Stimulated activated CD4-positive, alpha-beta T cell treated with anti-CD3 and anti-CD28 coated beads, Interleukin-2, amount 100 ng/mL, for 4 hours (primary cell): ENCODE results near the gene RPS18.

Source experiments
- DNase-seq: peaks from one replicate; pipeline ENCODE4 v3.0.0-alpha.2; 2020; ENCODE audit warnings: low read depth

RPS18 gene

DNA sequence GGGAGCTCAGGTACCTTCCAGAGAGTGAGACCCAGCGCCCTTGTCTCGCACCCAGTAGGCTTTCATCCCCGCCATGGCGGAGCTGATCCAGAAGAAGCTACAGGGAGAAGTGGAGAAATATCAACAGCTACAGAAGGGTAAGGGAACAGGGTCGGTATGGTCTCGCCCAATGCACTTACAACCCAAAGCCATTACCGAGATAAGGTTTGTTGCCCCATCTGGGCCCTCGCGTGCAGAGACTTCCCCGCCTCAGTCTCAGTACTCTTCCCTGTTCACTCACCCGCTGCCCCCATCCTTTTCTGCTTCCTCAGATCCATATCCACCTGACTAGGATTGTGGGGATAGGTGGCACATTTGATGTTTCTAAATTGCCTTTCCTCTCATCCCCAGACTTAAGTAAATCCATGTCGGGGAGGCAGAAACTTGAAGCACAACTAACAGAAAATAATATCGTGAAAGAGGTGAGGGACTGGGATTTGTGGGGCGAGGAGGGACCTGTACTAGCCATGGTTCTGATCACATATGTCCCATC, 18.0 kb downstream of the RPS18 start:
- DNase-seq: no peak

DNA sequence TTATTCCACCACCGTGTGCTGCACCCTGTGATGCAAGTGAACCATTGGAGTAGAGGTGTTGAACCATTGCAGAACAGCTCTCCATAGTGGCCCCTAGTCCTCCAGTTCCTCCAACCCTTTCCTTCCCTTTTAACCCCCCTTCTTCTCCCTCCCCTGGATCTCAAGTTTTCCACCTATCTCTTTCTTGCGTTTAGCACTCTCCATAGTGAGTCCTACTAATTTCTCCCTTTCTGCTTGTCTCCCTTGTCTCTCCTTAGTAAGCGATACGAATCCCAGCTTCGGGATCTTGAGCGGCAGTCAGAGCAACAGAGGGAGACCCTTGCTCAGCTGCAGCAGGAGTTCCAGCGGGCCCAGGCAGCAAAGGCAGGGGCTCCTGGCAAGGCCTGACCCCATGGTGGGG, 18.6 kb downstream of the RPS18 start:
- no peak for DNase-seq

DNA sequence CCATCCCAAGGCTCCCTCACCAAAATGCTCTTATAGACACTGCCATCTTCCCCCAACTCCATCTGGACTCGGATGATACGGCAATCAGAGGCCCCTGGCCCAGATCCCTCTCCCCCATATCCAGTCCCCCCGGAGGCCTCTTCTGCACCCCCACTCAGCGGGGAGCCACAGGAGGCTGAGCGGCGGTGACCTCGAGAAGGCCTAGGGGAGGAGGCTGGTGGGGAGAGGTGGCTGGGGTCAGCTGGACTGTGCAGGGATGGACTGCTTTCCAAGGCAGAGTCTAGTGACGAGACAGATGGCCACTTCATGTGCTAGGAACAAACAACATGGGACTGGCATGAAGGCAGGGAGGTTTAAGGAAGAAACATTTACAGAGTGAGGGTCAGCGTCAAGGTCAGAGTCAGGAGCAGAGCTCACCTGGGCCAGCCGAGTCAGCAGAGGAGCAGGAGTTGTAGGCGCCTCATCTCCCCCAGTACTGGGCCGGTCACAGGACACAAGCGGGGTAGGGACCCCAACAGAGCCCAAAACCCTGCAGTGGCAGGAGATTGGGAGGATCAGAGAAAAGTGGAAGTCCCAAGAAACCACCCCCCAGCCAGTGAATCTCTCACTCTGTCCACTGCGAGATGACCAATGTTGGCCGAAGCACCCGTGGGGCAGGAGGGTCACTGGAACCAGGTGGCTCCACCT, 21.3 kb downstream of the RPS18 start:
- no peak for DNase-seq

DNA sequence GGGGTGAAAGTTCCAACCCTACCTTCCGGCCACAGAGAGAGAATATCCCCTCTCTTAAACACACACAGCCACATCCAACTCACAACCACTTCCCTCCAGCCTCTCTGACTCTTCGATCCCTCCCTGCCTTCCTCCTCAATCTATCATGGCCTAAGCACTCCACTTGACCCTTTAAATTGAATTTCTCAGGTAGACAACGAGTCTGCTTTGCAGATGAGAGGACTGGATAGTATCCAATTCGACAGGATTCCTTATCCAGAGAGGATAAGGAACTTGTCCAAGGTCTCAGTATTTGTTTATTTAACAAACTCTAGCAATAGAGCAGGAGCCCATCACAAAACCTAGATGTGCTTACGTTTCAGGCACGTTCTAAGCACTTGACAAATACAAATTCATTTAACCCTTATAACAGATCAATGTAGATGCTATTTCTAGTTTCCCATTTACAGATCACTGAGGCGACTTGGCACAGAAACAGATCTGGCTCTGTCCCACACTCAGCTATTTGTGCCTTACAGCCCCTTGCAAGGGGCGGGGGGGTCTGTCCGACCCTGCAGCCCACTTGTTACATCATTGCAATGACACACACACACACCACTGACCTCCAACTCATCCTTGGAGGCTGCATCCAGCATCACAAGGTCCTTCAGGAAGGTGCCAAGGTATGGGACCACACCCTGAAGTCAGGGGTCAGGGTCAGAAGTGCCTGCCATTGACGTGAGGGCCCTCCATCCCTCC, 22.4 kb downstream of the RPS18 start:
- no peak for DNase-seq

DNA sequence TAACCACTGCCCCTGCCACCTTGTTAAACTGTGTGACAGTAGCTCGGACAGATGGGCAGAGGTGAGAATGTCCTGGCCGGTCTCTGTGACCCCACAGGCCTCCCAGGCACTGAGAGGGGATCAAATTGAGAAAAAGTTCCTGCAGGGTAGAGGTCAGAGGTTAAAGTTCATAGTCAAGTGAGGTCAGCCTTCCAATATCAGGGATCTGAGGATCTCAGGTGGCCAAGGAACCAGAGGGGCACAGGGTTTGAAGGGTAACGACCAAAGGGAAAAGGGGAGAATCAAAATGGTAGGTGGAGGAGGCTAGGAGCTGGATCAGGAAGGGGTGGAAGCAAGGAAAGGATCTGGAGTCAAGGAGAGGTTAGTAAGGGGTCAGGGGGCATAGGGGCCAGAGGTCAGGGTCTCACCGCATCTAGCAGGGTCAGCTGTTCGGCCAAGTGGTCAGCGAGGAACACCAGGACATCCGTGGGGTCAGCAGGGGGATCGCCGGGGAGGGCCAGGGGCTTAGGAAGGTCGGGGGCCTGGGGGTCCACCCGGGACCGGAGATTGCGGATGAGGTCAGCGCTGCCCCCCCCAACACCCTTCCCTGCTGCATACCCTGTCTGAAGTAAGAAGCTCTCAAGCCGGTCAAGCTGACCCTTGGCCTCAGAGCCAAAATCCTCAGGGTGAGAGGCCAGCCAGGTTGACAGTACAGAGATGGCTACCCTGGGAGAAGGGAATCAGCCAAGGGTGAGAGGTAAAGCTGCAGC, 23.9 kb downstream of the RPS18 start:
- DNase-seq: no peak

DNA sequence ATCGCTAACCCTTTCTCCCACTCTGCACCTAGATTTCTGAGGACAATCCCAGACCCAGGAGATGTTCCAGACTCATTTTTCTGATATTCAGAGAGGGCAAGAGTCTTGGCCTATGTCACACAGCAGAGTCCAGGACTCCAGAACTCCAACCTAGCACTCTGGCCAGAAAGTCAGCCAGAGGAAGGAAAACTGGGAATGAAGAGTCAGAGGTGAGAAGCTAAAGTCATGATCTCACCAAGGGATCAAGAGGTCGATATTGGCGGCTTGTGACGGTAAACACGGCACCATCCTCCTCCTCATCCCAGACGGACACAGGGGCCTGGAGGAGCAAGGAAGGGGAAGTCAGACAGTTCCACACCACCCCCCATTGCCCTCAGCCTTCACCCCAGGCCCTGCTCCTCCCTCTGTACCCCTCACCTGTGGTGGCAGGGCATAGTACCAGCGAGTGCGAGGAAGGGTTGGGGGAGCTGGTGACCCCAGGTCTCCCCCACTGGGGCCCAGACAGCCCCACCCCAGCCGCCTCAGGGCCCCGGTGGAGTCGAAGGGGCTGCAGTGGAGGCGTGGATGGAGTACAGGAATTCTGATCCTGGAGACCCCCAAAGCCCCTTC, 25.0 kb downstream of the RPS18 start:
- no peak for DNase-seq

DNA sequence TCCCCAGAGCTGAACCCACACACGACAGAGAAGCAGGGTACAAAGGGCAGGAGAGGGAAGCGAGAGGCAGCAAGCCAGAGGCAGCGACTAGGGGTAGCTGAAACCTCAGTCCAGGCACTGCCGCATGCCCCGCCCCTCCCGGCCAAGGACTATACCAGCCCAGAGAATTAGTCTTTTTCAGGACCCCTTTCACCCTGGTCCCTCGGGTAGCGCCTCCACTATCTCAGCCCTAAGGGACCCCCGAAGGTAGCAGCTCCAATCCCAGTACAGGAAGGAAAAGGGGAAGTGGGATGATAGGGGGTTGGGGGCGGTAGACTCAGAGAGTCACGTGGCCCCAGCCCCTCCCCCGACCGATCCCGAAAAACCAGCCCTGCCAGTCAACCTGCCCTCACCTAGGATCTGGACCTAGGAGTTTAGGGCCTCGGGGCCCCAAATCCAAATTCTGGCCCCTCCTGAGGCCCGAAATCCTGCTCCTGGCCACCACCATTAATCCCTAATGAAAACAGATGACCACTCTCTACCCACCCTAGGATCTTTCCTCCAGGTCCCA, 25.6 kb downstream of the RPS18 start:
- no peak for DNase-seq

DNA sequence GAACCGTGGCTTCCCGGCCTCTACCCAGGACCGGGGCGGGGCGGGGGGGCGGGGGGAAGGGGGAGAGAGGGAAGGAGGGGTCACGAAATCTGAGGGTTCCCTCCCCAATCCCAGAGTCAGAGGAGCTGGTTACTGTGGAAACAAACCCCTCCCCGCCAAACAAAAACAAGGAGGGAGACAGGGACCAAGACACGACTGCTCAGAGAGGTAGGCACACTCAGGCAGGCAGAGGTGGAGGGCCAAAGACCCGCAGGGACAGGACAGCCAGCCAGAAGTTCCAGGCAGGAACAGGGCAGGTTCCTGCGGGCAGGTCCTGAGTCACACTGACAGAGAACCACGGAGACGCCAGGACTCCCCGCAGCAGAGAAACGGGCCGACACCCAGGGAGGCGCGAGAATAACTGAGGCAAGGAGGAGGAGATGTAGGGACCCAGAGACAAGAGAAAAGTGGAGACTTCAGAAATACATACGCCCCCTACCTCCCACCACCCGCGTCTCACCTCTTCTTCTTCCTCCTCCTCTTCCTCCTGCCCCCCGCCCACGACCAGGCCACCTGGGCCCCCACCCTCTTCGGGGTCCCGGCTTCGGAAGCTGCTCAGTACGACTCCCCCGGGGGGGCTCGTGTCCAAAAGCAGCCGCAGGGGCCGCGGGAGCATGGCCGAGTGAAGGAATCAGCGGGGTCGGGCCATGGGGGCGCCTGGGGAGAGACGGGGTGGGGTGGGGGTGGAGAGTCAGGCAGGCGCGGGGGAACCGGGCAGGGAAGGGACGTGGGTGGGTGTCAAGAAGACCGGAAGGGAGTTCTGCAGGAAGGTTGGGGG, 26.3 kb downstream of the RPS18 start:
- DNase-seq: no peak

DNA sequence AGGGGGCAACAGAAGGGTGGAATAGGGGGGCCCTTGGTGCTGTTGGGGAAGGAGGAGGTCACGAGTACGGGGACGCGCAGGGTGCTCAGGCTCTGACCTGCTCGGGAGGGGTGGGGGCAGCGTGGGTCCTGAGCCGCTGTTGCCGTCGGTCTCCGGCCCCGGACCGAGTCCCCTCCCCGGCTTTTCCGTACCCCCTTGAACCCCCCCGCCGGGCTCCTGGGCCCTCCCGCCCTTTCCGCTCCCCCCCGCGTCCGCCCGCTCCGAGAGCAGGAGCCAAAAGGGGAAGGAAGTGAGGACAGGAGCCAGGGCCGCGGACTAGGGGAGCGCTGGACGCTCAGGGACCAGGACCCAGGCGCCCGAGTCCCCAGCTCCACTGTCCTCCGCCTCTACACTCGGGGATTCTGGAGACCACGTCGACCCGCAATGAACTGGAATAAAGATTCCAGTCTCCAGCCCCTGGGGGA, 26.9 kb downstream of the RPS18 start, which contains the start of gene RGL2:
RGL2 (minus strand) TSS at position 170 of the 464 bp plus-strand sequence. CDS start 332 bp downstream, outside the sequence.
- no peak for DNase-seq

DNA sequence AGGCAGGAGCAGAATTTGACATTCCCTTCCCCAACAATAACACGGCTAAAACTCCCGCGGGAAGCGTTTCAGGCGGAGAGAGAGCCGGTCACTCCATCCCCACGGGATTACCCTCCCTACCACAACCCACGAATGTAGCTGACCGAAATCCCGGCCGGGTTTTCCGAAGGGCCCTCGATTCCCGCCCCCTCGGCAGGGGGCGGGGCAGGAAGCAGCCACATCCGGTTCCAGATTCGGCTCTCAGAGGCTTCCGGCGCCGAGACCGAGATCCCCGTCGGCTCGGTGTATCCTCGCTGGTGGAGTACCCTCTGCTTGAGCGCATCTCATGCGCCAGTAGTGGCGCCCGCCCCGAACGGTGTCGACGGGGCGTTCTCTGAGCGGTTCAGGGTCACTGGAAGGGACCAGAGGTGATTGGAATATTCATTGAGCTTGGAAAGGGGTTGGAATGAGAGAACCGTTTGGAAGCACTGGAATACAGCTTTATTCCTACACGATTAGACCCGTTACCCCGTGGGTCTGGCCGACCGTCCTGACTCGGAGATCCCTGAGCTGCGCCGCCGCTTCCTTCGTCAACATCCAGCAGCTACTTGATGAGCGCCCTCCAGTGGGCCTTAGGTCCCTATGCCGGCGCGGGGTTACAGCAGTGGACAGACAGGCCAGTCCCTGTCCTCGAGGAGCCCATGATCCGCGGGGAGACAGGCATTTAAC, 27.5 kb downstream of the RPS18 start:
- DNase-seq: peak; percentile 86

DNA sequence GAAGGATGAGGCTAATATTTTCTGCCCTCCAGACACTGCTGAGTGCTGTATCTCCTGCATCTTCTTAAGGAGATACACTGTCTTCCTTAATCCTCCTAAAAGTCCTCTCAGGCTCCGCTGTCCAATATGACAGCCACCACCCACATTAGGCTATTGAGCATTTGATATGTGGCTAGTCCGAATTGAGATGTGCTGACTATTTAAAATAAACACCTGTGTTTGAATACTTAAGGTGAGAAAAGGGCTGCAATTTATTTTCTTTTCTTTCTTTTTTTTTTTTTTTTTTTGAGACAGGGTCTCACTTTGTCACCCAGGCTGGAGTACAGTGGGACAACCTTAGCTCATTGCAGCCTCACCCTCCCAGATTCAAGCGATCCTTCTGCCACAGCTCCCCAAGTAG, 30.0 kb downstream of the RPS18 start:
- DNase-seq: no peak

DNA sequence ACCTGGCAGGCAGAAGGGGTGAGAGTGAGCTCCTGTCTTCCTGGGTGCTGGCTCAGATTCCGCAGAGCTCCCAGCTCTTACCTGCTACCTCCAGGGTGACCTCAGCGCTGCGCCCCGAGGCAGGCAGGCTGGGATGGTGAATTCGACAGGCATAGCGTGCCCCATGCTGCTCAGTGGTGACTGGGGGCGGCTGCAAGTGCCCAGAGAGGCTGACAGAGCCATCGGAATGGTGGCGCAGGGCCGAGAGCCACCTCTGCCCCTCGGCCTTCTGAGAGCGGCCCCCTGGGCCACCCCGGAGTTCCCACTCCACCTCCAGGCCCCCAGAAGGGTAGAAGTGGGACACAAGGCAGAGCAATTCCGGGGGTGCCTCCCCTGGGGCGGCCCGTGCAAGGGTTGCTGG, 32.3 kb downstream of the RPS18 start:
- DNase-seq: no peak

DNA sequence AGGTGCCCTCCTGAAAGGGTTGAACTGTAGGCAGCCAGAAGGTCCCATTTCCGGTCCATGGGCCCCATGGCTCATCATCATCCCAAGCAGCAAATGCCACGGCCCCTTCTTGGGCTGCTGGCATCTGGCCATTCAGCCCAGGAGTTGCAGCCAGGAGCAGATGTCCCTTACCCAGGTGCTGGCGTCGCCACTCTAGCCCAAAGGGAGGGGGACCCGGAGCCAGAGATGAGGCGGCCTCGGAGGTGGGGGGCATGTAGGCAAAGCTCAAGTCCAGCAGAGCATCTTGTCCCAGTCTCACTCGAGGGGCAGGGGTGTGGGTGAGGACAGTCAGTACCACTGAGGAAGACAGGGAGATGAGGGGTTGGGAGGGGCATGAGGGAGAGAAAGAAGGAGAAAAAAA, 33.2 kb downstream of the RPS18 start:
- no peak for DNase-seq

DNA sequence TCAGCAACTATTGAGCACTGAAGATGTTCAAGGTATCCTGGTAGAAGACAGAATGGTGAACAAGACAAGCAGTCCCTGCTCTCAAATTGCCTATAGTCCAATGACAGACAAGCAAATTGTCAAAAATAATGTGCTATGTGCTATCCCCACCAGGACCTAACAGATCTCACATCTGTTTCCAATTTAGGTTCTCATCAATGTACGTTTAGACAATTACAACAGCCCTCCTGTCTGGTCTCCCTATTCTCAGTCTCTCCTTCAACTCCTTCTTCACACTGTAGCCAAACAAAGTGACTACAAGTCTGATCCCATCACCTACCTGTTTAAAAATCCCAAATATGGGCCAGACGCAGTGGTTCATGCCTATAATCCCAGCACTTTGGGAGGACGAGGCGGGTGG, 34.5 kb downstream of the RPS18 start:
- no peak for DNase-seq

DNA sequence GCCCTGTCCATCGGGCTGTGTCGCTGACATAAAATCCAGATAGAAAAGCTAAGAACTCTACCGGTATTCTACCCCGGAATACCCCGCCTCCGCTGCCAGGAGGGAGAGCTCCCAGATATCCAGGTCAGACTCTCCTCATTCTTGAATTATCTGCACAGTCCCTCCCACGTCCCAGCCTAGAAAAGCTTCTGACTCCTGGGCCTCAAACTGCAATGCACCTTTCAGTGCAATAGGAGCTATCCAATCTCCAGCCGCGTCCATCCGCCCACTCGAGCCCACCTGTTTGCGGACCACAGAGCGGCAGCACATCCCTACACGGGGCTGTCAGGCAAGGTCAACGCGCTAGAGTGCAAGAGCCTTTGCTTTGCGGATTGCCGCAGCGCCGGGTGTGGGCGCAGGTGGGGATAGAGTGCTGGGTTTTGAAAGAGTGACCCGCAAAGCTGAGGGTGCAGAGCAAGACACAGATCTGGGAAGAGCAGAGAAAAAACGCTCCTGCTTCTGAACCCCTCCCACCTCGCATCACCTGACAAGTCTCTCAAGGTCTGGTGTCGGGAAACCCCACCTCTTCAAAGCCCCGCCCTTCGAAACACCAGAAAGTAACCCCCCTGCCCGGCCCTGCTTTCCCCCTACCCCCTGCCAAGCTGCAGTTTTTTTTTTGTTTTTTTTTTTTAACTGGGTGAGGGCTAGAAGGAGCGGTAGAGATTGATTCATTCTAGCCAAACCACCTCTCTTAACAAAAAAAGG, 40.7 kb downstream of the RPS18 start:
- DNase-seq: peak; percentile 84

DNA sequence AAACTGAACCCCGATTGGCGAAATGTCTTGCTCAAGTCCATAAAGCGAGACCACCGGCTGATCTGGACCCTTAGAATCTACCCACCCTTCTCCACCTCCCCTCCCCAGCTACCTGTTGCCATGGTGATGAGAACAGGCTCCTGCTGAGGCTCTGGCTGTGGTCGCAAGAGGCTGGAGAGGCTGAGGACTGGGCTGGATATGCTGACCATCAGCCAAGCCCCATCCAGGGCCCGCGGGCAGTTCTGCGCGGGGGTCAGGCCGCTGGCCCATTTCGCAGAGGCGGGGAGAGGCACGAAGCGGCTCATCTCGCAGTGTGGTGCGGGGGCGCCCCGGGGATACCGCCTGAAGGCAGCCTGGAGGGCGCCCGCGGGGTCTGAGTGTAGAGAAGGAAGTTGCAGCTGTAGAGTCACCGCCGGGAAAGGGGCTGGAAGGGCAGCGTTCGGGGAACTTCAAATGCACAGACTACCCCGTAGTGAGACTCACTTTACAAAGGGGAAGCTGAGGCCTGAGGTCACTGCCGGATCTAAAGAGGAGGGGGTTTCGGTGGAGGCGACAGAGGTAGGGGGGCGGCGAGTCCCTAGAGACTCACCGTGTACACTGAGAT, 41.3 kb downstream of the RPS18 start:
- DNase-seq: peak; percentile 42

DNA sequence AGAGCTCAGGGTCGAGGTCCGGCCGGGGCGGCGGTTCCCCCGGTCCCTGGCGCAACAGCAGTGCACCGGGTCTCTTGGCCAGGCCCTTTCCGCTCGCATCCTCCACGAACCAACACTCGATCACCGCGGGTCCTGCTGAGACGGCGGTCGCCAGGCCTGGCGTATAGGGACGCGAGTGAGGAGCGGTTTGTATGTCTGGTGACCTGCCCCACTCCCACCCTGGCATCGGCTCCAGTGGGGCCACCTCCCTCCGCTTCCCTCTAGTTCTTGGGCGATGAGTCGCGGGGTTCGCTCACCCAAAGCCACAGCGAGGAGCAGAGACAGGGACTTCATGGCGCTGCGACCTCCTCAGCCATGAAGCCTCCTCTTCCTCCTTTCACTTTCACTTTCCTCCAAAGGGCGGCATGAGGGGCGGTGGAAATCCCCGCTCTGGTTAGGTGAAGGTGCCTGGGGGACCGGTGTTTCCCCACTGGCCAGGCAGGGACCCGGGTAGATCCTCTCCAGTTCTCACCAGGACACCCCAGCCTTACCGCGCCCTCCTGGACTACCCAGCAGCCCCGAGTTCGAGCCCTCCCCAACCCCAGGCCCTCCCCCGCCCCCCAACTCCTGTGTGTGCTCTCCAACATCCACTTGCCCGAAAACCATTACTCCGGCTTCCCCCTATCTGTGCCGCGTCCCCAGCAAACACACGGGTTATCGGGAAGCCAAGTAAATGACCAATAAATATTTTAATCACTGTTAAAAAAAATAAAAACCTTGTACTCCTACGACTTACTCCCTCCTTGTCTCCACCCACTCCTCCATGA, 42.0 kb downstream of the RPS18 start, which contains the start of gene TAPBP:
TAPBP (minus strand) TSS at position 370 of the 806 bp plus-strand sequence; CDS start at position 333, 37 bp downstream.
- DNase-seq: peak; percentile 82

DNA sequence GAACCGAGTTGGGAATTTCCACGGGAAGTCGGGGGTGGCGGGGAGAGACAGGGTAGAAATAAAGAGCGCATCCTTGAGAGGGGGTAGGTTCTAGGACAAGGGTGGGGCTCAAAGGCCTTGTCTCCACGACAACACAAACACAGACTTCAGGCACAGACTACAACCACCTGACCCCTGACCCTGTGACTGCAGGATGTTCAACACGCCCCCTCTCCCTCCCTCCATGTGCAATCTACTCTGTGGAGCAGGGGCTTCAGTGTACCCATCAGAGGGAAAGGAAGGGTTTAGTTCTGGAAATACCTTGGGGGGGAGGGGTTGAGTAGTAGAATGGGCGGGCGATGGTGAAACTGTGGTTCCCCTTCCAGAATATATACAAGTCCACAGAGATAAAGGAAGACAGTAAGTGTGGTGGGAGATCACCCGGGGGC, 42.7 kb downstream of the RPS18 start:
- DNase-seq: peak; percentile 67
